HepG2 (cell line): ENCODE data around the gene PNLIPRP2. TPM values are rescaled to one million over a fixed set of nuclear protein-coding genes. Genes with fewer than 3 reads are reported as not detected.

ENCODE experiments used
- ATAC-seq: fragments of 200-7000 bp; cut with Tn5 transposase; 3 replicates; pipeline ENCODE4 v1.9.1; 2020; ENCODE audit warnings: mild to moderate bottlenecking, moderate library complexity
- BruUV-seq: library from RNA; stranded (reverse); fragments of 400-500 nt; replicated peaks from 2 replicates; lab custom pipeline; 2021; lab: Mats Ljungman, UMichigan
- CTCF ChIA-PET: fragments of 300-600 bp; formaldehyde crosslinking; extraction: SDS; loops from one replicate; lab custom pipeline; 2021; ENCODE audit warnings: low total read pairs, inconsistent platforms, low intra/inter-chr PET ratio; lab: Yijun Ruan, JAX
- POLR2A ChIA-PET: fragments of 350-600 bp; sonication (Branson Sonifier 250); formaldehyde crosslinking; loops from one replicate; lab custom pipeline; 2020; ENCODE audit warnings: antibody characterized with exemption, inconsistent platforms; lab: Yijun Ruan, JAX
- DNase-seq: peaks from one replicate; pipeline ENCODE4 v3.0.0-alpha.2; 2015; ENCODE audit warnings: low spot score
- FAIRE-seq: peaks from 3 replicates; lab custom pipeline; 2011; peaks lifted over from hg19 to GRCh38; lab: Jason Lieb, UNC
- H2AFZ ChIP-seq: one replicate; pipeline ENCODE4 v1.6.1; 2011; ENCODE audit warnings: low read length, inconsistent platforms
- H3K27ac ChIP-seq: fragments of 300-600 bp; 3 replicates; pipeline ENCODE4 v1.8.0; 2011; ENCODE audit warnings: mixed run types, mild to moderate bottlenecking, mixed read lengths, low read length, inconsistent platforms; ENCODE audit not compliant: insufficient read depth; ENCODE audit errors: extremely low read length
- H3K27me3 ChIP-seq, 2 experiments: fragments of 200-600 bp in 1 of 2; 2 replicates in 1 of 2; 3 replicates in 1 of 2; pipeline versions ENCODE4 v1.6.0 to v1.8.0; 2011; ENCODE audit warnings: low read length in 2 of 2, mild to moderate bottlenecking in 2 of 2, moderate library complexity in 2 of 2, inconsistent platforms in 1 of 2; ENCODE audit not compliant: insufficient read depth in 2 of 2, control insufficient read depth in 1 of 2
- H3K36me3 ChIP-seq, 2 experiments: fragments of 200-600 bp in 1 of 2; replicated peaks in 1 of 2; 2 replicates in 1 of 2; 3 replicates in 1 of 2; pipeline versions ENCODE4 v1.5.1 to v1.8.0; 2011; ENCODE audit warnings: low read length in 2 of 2, inconsistent platforms in 1 of 2; ENCODE audit not compliant: insufficient read depth in 2 of 2, control insufficient read depth in 1 of 2
- H3K4me1 ChIP-seq: 2 replicates; pipeline ENCODE4 v1.5.1; 2012; ENCODE audit warnings: low read length, inconsistent platforms; ENCODE audit not compliant: insufficient read depth
- H3K4me2 ChIP-seq: 2 replicates; pipeline ENCODE4 v1.6.0; 2011; ENCODE audit warnings: low read depth, low read length, inconsistent platforms
- H3K4me3 ChIP-seq, 3 experiments: fragments of 200-600 bp in 1 of 3; sonication (generic), shearing (Covaris generic) in 1 of 3; replicated peaks in 1 of 3; 2 replicates each; pipeline ENCODE4 v1.5.1; 2011 to 2016; ENCODE audit warnings: low read length in 3 of 3, inconsistent platforms in 2 of 3, low read depth in 2 of 3, mild to moderate bottlenecking in 2 of 3, control low read depth in 1 of 3, mixed read lengths in 1 of 3; ENCODE audit not compliant: insufficient read depth in 1 of 3
- H3K79me2 ChIP-seq: one replicate; pipeline ENCODE4 v1.6.1; 2011; ENCODE audit warnings: low read length, inconsistent platforms; ENCODE audit not compliant: insufficient read depth
- H3K9ac ChIP-seq: 2 replicates; pipeline ENCODE4 v1.6.0; 2011; ENCODE audit warnings: mild to moderate bottlenecking, low read depth, low read length, inconsistent platforms; ENCODE audit not compliant: insufficient read depth
- H3K9me3 ChIP-seq: 2 replicates; pipeline ENCODE4 v1.5.1; 2012; ENCODE audit warnings: mild to moderate bottlenecking, low read length
- H4K20me1 ChIP-seq: 2 replicates; pipeline ENCODE4 v1.6.0; 2011; ENCODE audit warnings: inconsistent platforms, mild to moderate bottlenecking, low read length, moderate library complexity; ENCODE audit not compliant: insufficient read depth
- ATF3 ChIP-seq: sonication (generic); formaldehyde crosslinking; IDR thresholded peaks from 2 replicates; pipeline ENCODE4 v1.4.0; 2020; ENCODE audit warnings: missing genetic modification reagents
- HBP1 ChIP-seq: IDR thresholded peaks from 2 replicates; pipeline ENCODE4 v1.6.1; 2016; ENCODE audit warnings: low read depth, control low read depth
- HMGA1 ChIP-seq: sonication (generic); formaldehyde crosslinking; conservative IDR thresholded peaks from 2 replicates; pipeline ENCODE4 v1.4.0; 2020; ENCODE audit warnings: missing genetic modification reagents
- NCOA1 ChIP-seq: sonication (generic); formaldehyde crosslinking; IDR thresholded peaks from 2 replicates; pipeline ENCODE4 v1.9.0; 2021; ENCODE audit warnings: missing genetic modification reagents
- PTBP1 ChIP-seq: fragments of 200-400 bp; formaldehyde crosslinking; IDR thresholded peaks from 2 replicates; pipeline ENCODE4 v1.6.1; 2018; ENCODE audit warnings: low read length, low read depth; ENCODE audit not compliant: poor library complexity, severe bottlenecking
- SALL1 ChIP-seq: sonication (generic); formaldehyde crosslinking; IDR thresholded peaks from 2 replicates; pipeline ENCODE4 v1.8.0; 2022; ENCODE audit warnings: mild to moderate bottlenecking, missing genetic modification reagents
- STAT5B ChIP-seq: sonication (generic); formaldehyde crosslinking; IDR thresholded peaks from 2 replicates; pipeline ENCODE4 v1.4.0; 2020; ENCODE audit warnings: missing genetic modification reagents
- ZNF136 ChIP-seq: sonication (generic); formaldehyde crosslinking; IDR thresholded peaks from 2 replicates; pipeline ENCODE4 v1.8.1; 2022; ENCODE audit warnings: low read depth, mild to moderate bottlenecking, moderate library complexity, missing genetic modification reagents
- ZNF256 ChIP-seq: sonication (generic); formaldehyde crosslinking; conservative IDR thresholded peaks from 2 replicates; pipeline ENCODE4 v1.4.0; 2020; ENCODE audit warnings: missing genetic modification reagents
- ZNF430 ChIP-seq: sonication (generic); formaldehyde crosslinking; IDR thresholded peaks from 2 replicates; pipeline ENCODE4 v1.9.0; 2021; ENCODE audit warnings: mild to moderate bottlenecking, missing genetic modification reagents
- ZNF556 ChIP-seq: sonication (generic); formaldehyde crosslinking; IDR thresholded peaks from 2 replicates; pipeline ENCODE4 v1.4.0; 2020; ENCODE audit warnings: mild to moderate bottlenecking, missing genetic modification reagents, borderline replicate concordance
- ZNF572 ChIP-seq: sonication (generic); formaldehyde crosslinking; IDR thresholded peaks from 2 replicates; pipeline ENCODE4 v1.5.1; 2020; ENCODE audit warnings: mild to moderate bottlenecking, missing genetic modification reagents
- ZNF891 ChIP-seq: sonication (generic); formaldehyde crosslinking; IDR thresholded peaks from 2 replicates; pipeline ENCODE4 v1.5.0; 2020; ENCODE audit warnings: mild to moderate bottlenecking, missing genetic modification reagents
- WGBS: methylation state at CpG from one replicate; pipeline ENCODE4 v1.1.6; 2017; ENCODE audit warnings: low lambda C conversion rate; 5-methylcytosine and 5-hydroxymethylcytosine counted together
- in situ Hi-C: cut with HindIII; loops from 2 replicates; pipeline ENCODE4 v1.10.0; 2017; ENCODE audit warnings: low pct_unique_long_range_greater_than_20kb; ENCODE audit not compliant: extremely low pct_ligation_motif_present
- intact Hi-C: fragments of 100-400 bp; cut with micrococcal nuclease; formaldehyde crosslinking; loops from one replicate; pipeline ENCODE4 v1.10.0; 2022; ENCODE audit not compliant: unreplicated experiment
- polyA plus RNA-seq, 8 experiments: library from polyadenylated mRNA; depleted of rRNA in 3 of 8; stranded (reverse) in 7 of 8; unstranded in 1 of 8; fragments of >200 nt; fragmentation: Illumina TruSeq in 4 of 8; extraction: Trizol in 4 of 8; gene quantifications; 2 replicates each; pipeline versions ENCODE4 v1.2.1 to v1.2.3, GENCODE V29; 2011 to 2016; ENCODE audit warnings: low read depth in 4 of 8, missing spikeins in 1 of 8, mixed read lengths in 1 of 8; ENCODE audit not compliant: insufficient read depth in 1 of 8
- total RNA-seq, 5 experiments: library from RNA; depleted of rRNA; stranded (reverse); fragments of >200 nt; fragmentation: Illumina TruSeq; extraction: Trizol; gene quantifications; 2 replicates each; pipeline ENCODE4 v1.2.3, GENCODE V29; 2016; ENCODE audit warnings: low read depth in 1 of 5
- TF ChIP-seq, protein P1 (sequence below): IDR thresholded peaks from 2 replicates; pipeline ENCODE4 v1.6.1; 2018; ENCODE audit warnings: missing genetic modification reagents, mild to moderate bottlenecking, missing compliant biosample characterization
- TF ChIP-seq, protein P2 (sequence below): IDR thresholded peaks from 2 replicates; pipeline ENCODE4 v1.6.1; 2016; ENCODE audit warnings: low read depth, borderline replicate concordance

The PNLIPRP2 gene
- total and polyA plus RNA-seq, 2 of the 13 experiments (the other 11 are each of a cell fraction or from before 2014, with no cell fraction given): 0.21 to 0.97 TPM

GRCh38 chr10:116606061-116606483, 14.7 kb upstream of the PNLIPRP2 start:
- TF ChIP-seq ZNF572 (CRISPR knock-in tag): no peak
- TF ChIP-seq, protein P1, sequence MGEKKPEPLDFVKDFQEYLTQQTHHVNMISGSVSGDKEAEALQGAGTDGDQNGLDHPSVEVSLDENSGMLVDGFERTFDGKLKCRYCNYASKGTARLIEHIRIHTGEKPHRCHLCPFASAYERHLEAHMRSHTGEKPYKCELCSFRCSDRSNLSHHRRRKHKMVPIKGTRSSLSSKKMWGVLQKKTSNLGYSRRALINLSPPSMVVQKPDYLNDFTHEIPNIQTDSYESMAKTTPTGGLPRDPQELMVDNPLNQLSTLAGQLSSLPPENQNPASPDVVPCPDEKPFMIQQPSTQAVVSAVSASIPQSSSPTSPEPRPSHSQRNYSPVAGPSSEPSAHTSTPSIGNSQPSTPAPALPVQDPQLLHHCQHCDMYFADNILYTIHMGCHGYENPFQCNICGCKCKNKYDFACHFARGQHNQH: no peak
- TF ChIP-seq STAT5B (CRISPR knock-in tag): no peak
- TF ChIP-seq PTBP1: no peak
- TF ChIP-seq HMGA1: no peak
- no peak for TF ChIP-seq ZNF256 (CRISPR knock-in tag)
- no peak for TF ChIP-seq ZNF136 (CRISPR knock-in tag)
- no peak for TF ChIP-seq ZNF556 (CRISPR knock-in tag)
- TF ChIP-seq SALL1 (CRISPR knock-in tag): no peak
- TF ChIP-seq ZNF430 (CRISPR knock-in tag): no peak
- no peak for TF ChIP-seq ATF3 (CRISPR knock-in tag)
- TF ChIP-seq, protein P2, sequence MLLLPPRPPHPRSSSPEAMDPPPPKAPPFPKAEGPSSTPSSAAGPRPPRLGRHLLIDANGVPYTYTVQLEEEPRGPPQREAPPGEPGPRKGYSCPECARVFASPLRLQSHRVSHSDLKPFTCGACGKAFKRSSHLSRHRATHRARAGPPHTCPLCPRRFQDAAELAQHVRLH (CRISPR knock-in tag): no peak
- TF ChIP-seq HBP1: no peak
- TF ChIP-seq ZNF891 (CRISPR knock-in tag): no peak
- TF ChIP-seq NCOA1 (CRISPR knock-in tag): no peak
- ChIA-PET CTCF (no interaction called here), POLR2A (no interaction called here)
- no TSS peak for BruUV-seq
- Histone ChIP-seq H3K27ac (no peak overlapping the region), H3K4me2 (no peak overlapping the region), H3K9me3 (no peaks in the 10 kb centered on the region), H3K36me3 (no peaks in the 10 kb centered on the region), H2AFZ (no peak overlapping the region), H3K9ac (no peak overlapping the region), H3K4me1 (no peaks in the 10 kb centered on the region), H3K4me3 (no peak overlapping the region), H3K27me3 (peaks cover 2 to 6% of the 10 kb centered on the region in 2 experiments; a peak in 3 of 5 replicates), H3K79me2 (no peaks in the 10 kb centered on the region), H4K20me1 (no peaks in the 10 kb centered on the region)
- 15% methylated on average over 6 of the region's 8 CpGs for WGBS
- in situ Hi-C loops: no loop called here
- FAIRE-seq: no peak
- DNase-seq: no peak
- no peak for ATAC-seq
- intact Hi-C loops: no loop called here
